ENCODE data around the gene RSPH9.

The RSPH9 gene

GRCh38 chr6:43705996-43706395 is 61.2 kb downstream of the RSPH9 start:
- DNase-seq (ENCODE audit: low read depth) = no peak
- no peak overlapping the region for H3K4me3 ChIP-seq (ENCODE audit: low read depth, low read length)
- no peak for TF ChIP-seq CTCF (IDR thresholded peaks at IDR 0.05; ENCODE audit: control insufficient read depth, extremely low read depth, insufficient read depth)

GRCh38 chr6:43706788-43707187 is 62.0 kb downstream of the RSPH9 start:
- H3K4me3 ChIP-seq (ENCODE audit: low read depth, low read length) = no peak overlapping the region
- TF ChIP-seq CTCF (IDR thresholded peaks at IDR 0.05; ENCODE audit: control insufficient read depth, extremely low read depth, insufficient read depth) = no peak

DNA sequence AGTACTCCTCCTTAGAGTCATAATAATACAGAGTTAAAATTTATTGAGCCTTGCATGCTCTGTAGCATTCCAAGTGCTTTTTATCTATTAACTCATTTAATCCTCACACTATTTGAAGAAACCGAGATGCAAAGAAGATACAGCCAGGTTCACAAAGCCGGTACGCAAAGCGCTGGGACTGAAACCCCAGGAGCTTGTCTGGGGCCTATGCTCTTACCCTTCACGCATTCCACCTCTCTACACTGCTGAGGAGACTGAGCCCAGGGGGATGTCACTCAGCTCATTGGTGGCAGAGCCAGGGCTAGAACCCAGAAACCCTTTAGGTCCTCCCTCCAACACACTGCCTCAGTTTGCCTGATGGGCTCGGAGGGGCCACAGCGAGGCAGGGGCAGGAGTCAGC is 62.4 kb downstream of the RSPH9 start:
- H3K4me3 ChIP-seq (ENCODE audit: low read depth, low read length) = no peak overlapping the region
- no peak for TF ChIP-seq CTCF (IDR thresholded peaks at IDR 0.05; ENCODE audit: control insufficient read depth, extremely low read depth, insufficient read depth)
- DNase-seq (ENCODE audit: low read depth) = no peak

More at GRCh38 chr6:43706788-43707187, 62.0 kb downstream of the RSPH9 start:
- DNase-seq (ENCODE audit: low read depth) = no peak

DNA sequence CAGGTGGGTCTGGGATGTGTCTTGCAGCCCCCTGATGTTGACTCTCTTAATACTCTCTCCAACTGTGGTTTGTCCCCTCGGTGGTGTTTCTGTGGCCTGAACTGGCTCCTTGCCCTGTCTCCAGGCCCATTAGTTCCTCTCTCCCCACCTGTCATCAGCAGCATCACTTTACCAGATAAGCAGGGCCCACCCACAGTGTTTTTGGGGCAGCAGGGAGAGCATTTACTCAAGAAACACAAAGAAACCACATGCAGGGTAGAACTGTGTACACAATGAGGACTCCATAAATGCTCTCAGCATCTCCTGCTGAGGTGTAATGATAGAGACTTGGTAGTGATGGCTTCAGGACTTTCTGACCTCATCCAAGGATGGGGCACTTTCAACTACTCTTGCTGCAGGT is 62.9 kb downstream of the RSPH9 start:
- TF ChIP-seq CTCF (IDR thresholded peaks at IDR 0.05; ENCODE audit: control insufficient read depth, extremely low read depth, insufficient read depth) = no peak
- no peak for DNase-seq (ENCODE audit: low read depth)
- H3K4me3 ChIP-seq (ENCODE audit: low read depth, low read length) = no peak overlapping the region

DNA sequence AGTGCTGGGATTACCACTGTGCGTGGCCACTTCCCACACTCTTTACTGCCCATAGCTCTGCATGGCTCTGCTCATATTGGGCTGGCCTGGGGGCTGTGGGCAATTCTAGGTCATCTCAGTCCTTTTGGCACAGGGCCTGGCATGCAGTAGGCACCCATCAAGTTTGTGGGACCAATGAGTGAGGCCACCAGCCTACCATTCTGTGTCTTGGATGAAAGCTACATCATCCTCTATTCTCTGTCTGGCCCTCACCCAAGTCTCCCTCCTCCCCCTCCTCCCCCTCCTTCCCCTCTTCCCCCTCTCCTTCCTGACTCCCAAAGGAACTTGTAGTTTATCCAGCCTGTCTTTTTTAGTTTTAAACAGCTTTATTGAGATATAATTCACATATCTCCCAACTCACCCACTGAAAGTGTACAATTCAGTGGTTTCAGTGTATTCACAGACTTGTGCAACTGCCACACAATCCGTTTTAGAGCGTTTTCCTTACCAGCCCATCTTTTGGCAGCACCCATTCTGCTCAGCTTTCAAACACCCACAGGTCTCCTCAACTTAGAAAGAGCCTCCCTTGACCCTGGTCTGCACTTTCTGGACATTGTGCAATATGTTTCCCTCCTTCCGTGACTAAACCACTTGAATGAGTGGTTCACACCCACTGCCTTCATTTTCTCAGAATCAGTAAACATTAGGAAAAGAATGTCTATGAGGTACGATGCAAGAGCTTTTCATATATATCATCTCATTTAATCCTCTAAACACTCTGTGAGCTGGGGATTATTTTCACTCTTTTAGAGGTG is 64.2 kb downstream of the RSPH9 start:
- no peak overlapping the region for H3K4me3 ChIP-seq (ENCODE audit: low read depth, low read length)
- no peak for DNase-seq (ENCODE audit: low read depth)
- no peak for TF ChIP-seq CTCF (IDR thresholded peaks at IDR 0.05; ENCODE audit: control insufficient read depth, extremely low read depth, insufficient read depth)

DNA sequence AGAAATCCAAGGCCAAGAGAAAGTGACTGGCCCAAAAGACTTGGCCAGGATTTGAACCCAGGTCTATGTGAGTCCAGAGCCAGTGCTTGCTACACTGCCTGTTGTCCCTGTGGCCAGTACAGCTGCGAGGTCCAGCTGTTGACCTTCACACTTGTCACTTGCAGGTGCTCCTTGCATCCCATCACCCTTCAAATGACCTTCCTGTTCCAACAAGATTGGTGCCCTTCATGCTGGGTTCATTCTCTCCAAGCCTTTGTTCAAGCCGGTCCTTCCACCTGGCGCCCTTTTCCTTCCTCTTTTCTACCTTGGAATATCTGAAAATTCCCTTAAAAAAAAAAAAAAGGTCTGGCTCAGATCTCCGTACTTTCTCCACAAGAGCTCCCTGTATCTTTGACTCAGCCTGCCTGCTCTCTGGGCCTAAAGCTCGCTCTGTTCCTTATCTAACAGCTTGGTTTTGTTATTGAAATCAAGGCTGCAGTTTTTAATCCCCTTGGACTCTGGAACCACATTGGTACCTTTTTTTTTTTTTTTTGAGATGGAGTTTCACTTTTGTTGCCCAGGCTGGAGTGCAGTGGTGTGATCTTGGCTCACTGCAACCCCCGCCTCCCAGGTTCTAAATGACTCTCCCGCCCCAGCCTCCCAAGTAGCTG is 64.9 kb downstream of the RSPH9 start:
- TF ChIP-seq CTCF (IDR thresholded peaks at IDR 0.05; ENCODE audit: control insufficient read depth, extremely low read depth, insufficient read depth) = no peak
- no peak for DNase-seq (ENCODE audit: low read depth)
- H3K4me3 ChIP-seq (ENCODE audit: low read depth, low read length) = no peak overlapping the region

Data from LNCaP clone FGC (cell line).